ENCODE measurements around the gene TGFB2.

TGFB2 gene

GRCh38 chr1:218444173-218444572, 99.0 kb downstream of the TGFB2 start:
- no peak for DNase-seq
- in situ Hi-C loops (cut with MboI; ENCODE audit: low pct_unique_long_range_greater_than_20kb, low sequenced_read_pairs), result no loop called here

- in situ Hi-C loops (cut with MboI; ENCODE audit: low pct_unique_long_range_greater_than_20kb, low sequenced_read_pairs), result no loop called here
Observed at GRCh38 chr1:218444588-218444987, 99.5 kb downstream of the TGFB2 start.

GRCh38 chr1:218447010-218447689, 102.0 kb downstream of the TGFB2 start:
- DNase-seq, result no peak
- in situ Hi-C loops (cut with MboI; ENCODE audit: low pct_unique_long_range_greater_than_20kb, low sequenced_read_pairs), result no loop called here

More at GRCh38 chr1:218444588-218444987, 99.5 kb downstream of the TGFB2 start:
- no peak for DNase-seq

GRCh38 chr1:218451415-218451814, 106.3 kb downstream of the TGFB2 start:
- DNase-seq, result no peak
- in situ Hi-C loops (cut with MboI; ENCODE audit: low pct_unique_long_range_greater_than_20kb, low sequenced_read_pairs), result no loop called here

- in situ Hi-C loops (cut with MboI; ENCODE audit: low pct_unique_long_range_greater_than_20kb, low sequenced_read_pairs), result no loop called here
- DNase-seq, result no peak
Observed at GRCh38 chr1:218454700-218455282, 109.7 kb downstream of the TGFB2 start.

- in situ Hi-C loops (cut with MboI; ENCODE audit: low pct_unique_long_range_greater_than_20kb, low sequenced_read_pairs), result no loop called here
- no peak for DNase-seq
Observed at GRCh38 chr1:218456444-218456843, 111.3 kb downstream of the TGFB2 start.

- in situ Hi-C loops (cut with MboI; ENCODE audit: low pct_unique_long_range_greater_than_20kb, low sequenced_read_pairs), result no loop called here
- no peak for DNase-seq
Observed at GRCh38 chr1:218459450-218459849, 114.3 kb downstream of the TGFB2 start.

GRCh38 chr1:218459878-218460711, 115.0 kb downstream of the TGFB2 start:
- no peak for DNase-seq
- in situ Hi-C loops (cut with MboI; ENCODE audit: low pct_unique_long_range_greater_than_20kb, low sequenced_read_pairs), result no loop called here

- in situ Hi-C loops (cut with MboI; ENCODE audit: low pct_unique_long_range_greater_than_20kb, low sequenced_read_pairs), result no loop called here
- no peak for DNase-seq
Observed at GRCh38 chr1:218461351-218461750, 116.2 kb downstream of the TGFB2 start.

GRCh38 chr1:218462116-218462515, 117.0 kb downstream of the TGFB2 start:
- DNase-seq, result no peak
- in situ Hi-C loops (cut with MboI; ENCODE audit: low pct_unique_long_range_greater_than_20kb, low sequenced_read_pairs), result no loop called here

GRCh38 chr1:218462587-218462986, 117.5 kb downstream of the TGFB2 start:
- DNase-seq, result no peak
- in situ Hi-C loops (cut with MboI; ENCODE audit: low pct_unique_long_range_greater_than_20kb, low sequenced_read_pairs), result no loop called here

GRCh38 chr1:218463194-218464156, 118.3 kb downstream of the TGFB2 start:
- in situ Hi-C loops (cut with MboI; ENCODE audit: low pct_unique_long_range_greater_than_20kb, low sequenced_read_pairs), result no loop called here
- no peak for DNase-seq

- no peak for DNase-seq
Observed at GRCh38 chr1:218464871-218465270, 119.7 kb downstream of the TGFB2 start.

GRCh38 chr1:218466341-218467010, 121.3 kb downstream of the TGFB2 start:
- DNase-seq, result no peak
- in situ Hi-C loops (cut with MboI; ENCODE audit: low pct_unique_long_range_greater_than_20kb, low sequenced_read_pairs), result no loop called here

More at GRCh38 chr1:218464871-218465270, 119.7 kb downstream of the TGFB2 start:
- in situ Hi-C loops (cut with MboI; ENCODE audit: low pct_unique_long_range_greater_than_20kb, low sequenced_read_pairs), result no loop called here

GRCh38 chr1:218467101-218468072, 122.3 kb downstream of the TGFB2 start:
- no peak for DNase-seq
- in situ Hi-C loops (cut with MboI; ENCODE audit: low pct_unique_long_range_greater_than_20kb, low sequenced_read_pairs), result no loop called here

GRCh38 chr1:218468711-218469110, 123.6 kb downstream of the TGFB2 start:
- in situ Hi-C loops (cut with MboI; ENCODE audit: low pct_unique_long_range_greater_than_20kb, low sequenced_read_pairs), result no loop called here
- no peak for DNase-seq

- in situ Hi-C loops (cut with MboI; ENCODE audit: low pct_unique_long_range_greater_than_20kb, low sequenced_read_pairs), result no loop called here
Observed at GRCh38 chr1:218472885-218473284, 127.7 kb downstream of the TGFB2 start.

More at GRCh38 chr1:218472885-218473284, 127.7 kb downstream of the TGFB2 start:
- DNase-seq, result no peak
